NCI-H1048 (cell line): ENCODE measurements around the gene NCOA7.
A peak's percentile ranks its signal among the peaks of the same experiment; 100 is the strongest.

ENCODE experiments used
- DNase-seq: peaks from one replicate; lab custom pipeline; 2025; lab: John Stamatoyannopoulos, UW

The NCOA7 gene

GRCh38 chr6:125790358-125791150 is at the start of gene NCOA7:
Gene NCOA7 (plus strand): TSS chr6:125790960. CDS start chr6:125815355, 24,395 bp downstream.
- DNase-seq, result no peak

- DNase-seq, result no peak
These were observed 49.4 kb upstream of the NCOA7 start for GRCh38 chr6:125741336-125741735.

- no peak for DNase-seq
These were observed 48.7 kb upstream of the NCOA7 start for GRCh38 chr6:125742024-125742423.

- no peak for DNase-seq
These were observed 48.2 kb upstream of the NCOA7 start for GRCh38 chr6:125742464-125743120.

GRCh38 chr6:125743604-125744003 is 47.2 kb upstream of the NCOA7 start:
- no peak for DNase-seq

GRCh38 chr6:125745281-125746018 is 45.3 kb upstream of the NCOA7 start:
- DNase-seq, result no peak

GRCh38 chr6:125746019-125746414 is 44.7 kb upstream of the NCOA7 start:
- no peak for DNase-seq

- DNase-seq, result no peak
These were observed 43.8 kb upstream of the NCOA7 start for GRCh38 chr6:125746731-125747588.

GRCh38 chr6:125747589-125748405 is 43.0 kb upstream of the NCOA7 start:
- DNase-seq, result no peak

GRCh38 chr6:125748406-125749172 is 42.2 kb upstream of the NCOA7 start:
- no peak for DNase-seq

- DNase-seq, result peak; percentile 81
These were observed 41.4 kb upstream of the NCOA7 start, which contains the start of gene HEY2 for GRCh38 chr6:125749173-125749864. Gene HEY2 (plus strand): TSS chr6:125749632. CDS start chr6:125749777, 145 bp downstream.

GRCh38 chr6:125749865-125750691 is 40.7 kb upstream of the NCOA7 start:
- no peak for DNase-seq

GRCh38 chr6:125750692-125751333 is 39.9 kb upstream of the NCOA7 start:
- no peak for DNase-seq

GRCh38 chr6:125751334-125751916 is 39.3 kb upstream of the NCOA7 start:
- no peak for DNase-seq

- DNase-seq, result no peak
These were observed 38.0 kb upstream of the NCOA7 start for GRCh38 chr6:125752773-125753172.

- no peak for DNase-seq
These were observed 37.4 kb upstream of the NCOA7 start for GRCh38 chr6:125753218-125753936.

GRCh38 chr6:125753937-125754259 is 36.9 kb upstream of the NCOA7 start:
- DNase-seq, result no peak
